Activated naive CD4-positive, alpha-beta T cell treated with anti-CD3 and anti-CD28 coated beads for 36 hours (primary cell): ENCODE data around the gene SHC2. TPM values are rescaled to one million over a fixed set of nuclear protein-coding genes. Genes with fewer than 3 reads are reported as not detected.

Experiments used
- CTCF ChIA-PET: fragments of 350-600 bp; sonication (Branson Sonifier 250); formaldehyde crosslinking; loops from one replicate; lab custom pipeline; 2021; ENCODE audit warnings: antibody characterized with exemption; lab: Charles Lee
- DNase-seq: peaks from one replicate; pipeline ENCODE4 v3.0.0-alpha.2; 2020
- H3K27ac Mint-ChIP-seq: one replicate; pipeline ENCODE4 v1.8.0; 2021; ENCODE audit warnings: mild to moderate bottlenecking, mixed read lengths
- H3K27me3 Mint-ChIP-seq: one replicate; pipeline ENCODE4 v1.8.0; 2021; ENCODE audit warnings: low read depth, mixed read lengths
- H3K36me3 Mint-ChIP-seq: one replicate; pipeline ENCODE4 v1.8.0; 2021; ENCODE audit warnings: low read depth, mixed read lengths
- H3K4me1 Mint-ChIP-seq: one replicate; pipeline ENCODE4 v1.8.0; 2021; ENCODE audit warnings: low read depth, mixed read lengths
- H3K4me3 Mint-ChIP-seq: one replicate; pipeline ENCODE4 v1.8.0; 2021; ENCODE audit warnings: mild to moderate bottlenecking, moderate library complexity, mixed read lengths
- H3K9me3 Mint-ChIP-seq: one replicate; pipeline ENCODE4 v1.8.0; 2021; ENCODE audit warnings: mixed read lengths
- intact Hi-C: fragments of 100-400 bp; cut with micrococcal nuclease; formaldehyde crosslinking; loops from one replicate; pipeline ENCODE4 v1.15.1; 2023
- total RNA-seq, 2 experiments: library from RNA; stranded (reverse); gene quantifications; one replicate each; pipeline ENCODE4 v1.2.3, GENCODE V29; 2021

SHC2 gene
- total RNA-seq, 2 experiments from 2014 or later, result not detected

GRCh38 chr19:497491-497868, 36.6 kb upstream of the SHC2 start:
- Mint-ChIP-seq H3K4me1 (peaks cover 9% of the 10 kb centered on the region), H3K27ac (no peak overlapping the region), H3K27me3 (peaks cover 20% of the 10 kb centered on the region), H3K9me3 (peaks cover 1% of the 10 kb centered on the region), H3K4me3 (no peak overlapping the region), H3K36me3 (no peaks in the 10 kb centered on the region)
- CTCF ChIA-PET, result interaction anchor here (1.4 to 1.9 kb wide), 2 partner anchors 9 to 13 kb away, joined by 3 to 7 read pairs; no protein-coding TSS in a partner anchor
- intact Hi-C loops, result no loop called here
- DNase-seq, result no peak

- Mint-ChIP-seq H3K27me3 (peaks cover 20% of the 10 kb centered on the region), H3K4me3 (no peak overlapping the region), H3K27ac (no peak overlapping the region), H3K4me1 (peaks cover 9% of the 10 kb centered on the region), H3K9me3 (peaks cover 1% of the 10 kb centered on the region), H3K36me3 (no peaks in the 10 kb centered on the region)
- intact Hi-C loops, result no loop called here
- no peak for DNase-seq
- CTCF ChIA-PET, result no interaction called here
Measured at GRCh38 chr19:496986-497385, 36.2 kb upstream of the SHC2 start.

- CTCF ChIA-PET, result interaction anchor here (0.7 to 1.3 kb wide), 4 partner anchors 10 to 20 kb away, joined by 3 to 10 read pairs (median 3); no protein-coding TSS in a partner anchor
- H3K36me3 Mint-ChIP-seq, result no peaks in the 10 kb centered on the region
- H3K9me3 Mint-ChIP-seq, result peaks cover 1% of the 10 kb centered on the region
- H3K27me3 Mint-ChIP-seq, result peaks cover 20% of the 10 kb centered on the region
- no peak for DNase-seq
- no peak within 1 kb of the TSS for H3K4me3 Mint-ChIP-seq
- peaks cover 9% of the 10 kb centered on the region for H3K4me1 Mint-ChIP-seq
- intact Hi-C loops, result no loop called here
- H3K27ac Mint-ChIP-seq, result no peak within 1 kb of the TSS
Measured at GRCh38 chr19:496112-496665, 35.4 kb upstream of the SHC2 start, which contains the start of gene MADCAM1. MADCAM1 (plus strand) TSS chr19:496486; CDS start chr19:496500, 14 bp downstream.

- CTCF ChIA-PET, result interaction anchor here (0.5 to 1.3 kb wide), 6 partner anchors 10 to 158 kb away, joined by 3 to 10 read pairs (median 3); partner anchors contain the start of gene TPGS1
- Mint-ChIP-seq H3K9me3 (peaks cover 1% of the 10 kb centered on the region), H3K27ac (no peak overlapping the region), H3K27me3 (peaks cover 20% of the 10 kb centered on the region), H3K36me3 (no peaks in the 10 kb centered on the region), H3K4me1 (peaks cover 9% of the 10 kb centered on the region), H3K4me3 (no peak overlapping the region)
- intact Hi-C loops, result no loop called here
- peak; percentile 56 for DNase-seq
Measured at GRCh38 chr19:495402-496111, 34.7 kb upstream of the SHC2 start.

- no peaks in the 10 kb centered on the region for H3K36me3 Mint-ChIP-seq
- H3K4me1 Mint-ChIP-seq, result peaks cover 10% of the 10 kb centered on the region
- peaks cover 20% of the 10 kb centered on the region for H3K27me3 Mint-ChIP-seq
- H3K4me3 Mint-ChIP-seq, result no peak overlapping the region
- H3K27ac Mint-ChIP-seq, result no peak overlapping the region
- DNase-seq, result no peak
- peaks cover 1% of the 10 kb centered on the region for H3K9me3 Mint-ChIP-seq
- intact Hi-C loops, result no loop called here
- CTCF ChIA-PET, result interaction anchor here (0.5 to 1.3 kb wide), 4 partner anchors 11 to 158 kb away, joined by 3 to 10 read pairs (median 3); partner anchors contain the start of gene TPGS1
Measured at GRCh38 chr19:495081-495401, 34.2 kb upstream of the SHC2 start.

- CTCF ChIA-PET, result interaction anchor here (1.3 to 1.4 kb wide), 3 partner anchors 12 to 16 kb away, joined by 3 to 10 read pairs (median 5); no protein-coding TSS in a partner anchor
- no peaks in the 10 kb centered on the region for H3K36me3 Mint-ChIP-seq
- DNase-seq, result no peak
- H3K4me3 Mint-ChIP-seq, result no peak overlapping the region
- intact Hi-C loops, result no loop called here
- peaks cover 16% of the 10 kb centered on the region for H3K4me1 Mint-ChIP-seq
- H3K9me3 Mint-ChIP-seq, result peaks cover 1% of the 10 kb centered on the region
- H3K27me3 Mint-ChIP-seq, result peaks cover 17% of the 10 kb centered on the region
- H3K27ac Mint-ChIP-seq, result no peak overlapping the region
Measured at GRCh38 chr19:494171-495080, 33.6 kb upstream of the SHC2 start.

GRCh38 chr19:493391-494170, 32.7 kb upstream of the SHC2 start:
- Mint-ChIP-seq H3K9me3 (peaks cover 1% of the 10 kb centered on the region), H3K36me3 (no peaks in the 10 kb centered on the region), H3K27me3 (peaks cover 12% of the 10 kb centered on the region), H3K27ac (no peak overlapping the region), H3K4me3 (no peak overlapping the region), H3K4me1 (peaks cover 16% of the 10 kb centered on the region)
- DNase-seq, result no peak
- CTCF ChIA-PET, result interaction anchor here (1.4 kb wide), 2 partner anchors 13 to 17 kb away, joined by 3 to 5 read pairs; no protein-coding TSS in a partner anchor
- intact Hi-C loops, result no loop called here

GRCh38 chr19:492091-492531, 31.3 kb upstream of the SHC2 start:
- Mint-ChIP-seq H3K4me1 (peaks cover 16% of the 10 kb centered on the region), H3K4me3 (no peak overlapping the region), H3K27me3 (peaks cover 6% of the 10 kb centered on the region), H3K36me3 (peaks cover 1% of the 10 kb centered on the region), H3K9me3 (peaks cover 1% of the 10 kb centered on the region), H3K27ac (no peak overlapping the region)
- peak; percentile 45 for DNase-seq
- intact Hi-C loops, result no loop called here
- CTCF ChIA-PET, result no interaction called here

GRCh38 chr19:491146-491741, 30.4 kb upstream of the SHC2 start:
- Mint-ChIP-seq H3K4me1 (peaks cover 16% of the 10 kb centered on the region), H3K36me3 (peaks cover 1% of the 10 kb centered on the region), H3K9me3 (peaks cover 1% of the 10 kb centered on the region), H3K27ac (no peak overlapping the region), H3K27me3 (peaks cover 7% of the 10 kb centered on the region), H3K4me3 (no peak overlapping the region)
- CTCF ChIA-PET, result interaction anchor here (1.6 to 1.7 kb wide), 2 partner anchors 15 to 19 kb away, joined by 7 read pairs; no protein-coding TSS in a partner anchor
- intact Hi-C loops, result no loop called here
- no peak for DNase-seq

- CTCF ChIA-PET, result interaction anchor here (0.7 to 1.7 kb wide), 3 partner anchors 17 to 21 kb away, joined by 4 to 7 read pairs (median 7); no protein-coding TSS in a partner anchor
Measured at GRCh38 chr19:489418-490196, 28.8 kb upstream of the SHC2 start.

More at GRCh38 chr19:489418-490196, 28.8 kb upstream of the SHC2 start:
- peaks cover 16% of the 10 kb centered on the region for H3K27me3 Mint-ChIP-seq
- intact Hi-C loops, result loop anchor here (1.0 to 2.0 kb wide), 2 partner anchors 18 to 145 kb away; partner anchors contain the start of genes MIER2 and TPGS1
- no peak for DNase-seq
- H3K9me3 Mint-ChIP-seq, result peaks cover 1% of the 10 kb centered on the region
- H3K36me3 Mint-ChIP-seq, result peaks cover 1% of the 10 kb centered on the region
- H3K27ac Mint-ChIP-seq, result peak overlapping the region; percentile 82
- peaks cover 12% of the 10 kb centered on the region for H3K4me1 Mint-ChIP-seq
- peak overlapping the region; percentile 81 for H3K4me3 Mint-ChIP-seq
